ENCODE data around the gene TRIM21.
"Not testable (repeated sequence)": the region's sequence is repeated elsewhere in the genome, so short reads cannot be mapped to it uniquely, and the experiment has no call there.

Gene TRIM21

GRCh38 chr11:4393209-4393857, at the start of gene TRIM21:
Gene TRIM21 (minus strand): TSS chr11:4393702. CDS start chr11:4390409, 3,293 bp downstream.
- DNase-seq, result peak; percentile 91

DNA sequence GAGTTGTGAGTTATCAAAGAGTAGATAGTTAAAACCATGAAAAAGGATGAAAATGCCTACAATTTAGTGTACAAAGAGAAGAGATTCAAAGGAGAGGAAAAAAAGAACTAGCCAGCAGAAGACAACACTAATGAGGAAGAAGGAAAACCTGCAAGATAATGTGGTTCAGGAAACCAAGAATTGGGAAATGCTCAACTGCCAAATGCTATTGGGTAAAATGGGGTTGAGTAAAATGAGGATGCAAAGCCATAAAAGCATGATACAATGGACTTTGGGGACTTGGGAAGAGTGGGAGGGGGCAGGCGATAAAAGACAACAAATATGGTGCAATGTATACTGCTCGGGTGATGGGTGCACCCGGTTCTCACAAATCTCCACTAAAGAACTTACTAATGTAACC, 48.0 kb upstream of the TRIM21 start:
- DNase-seq, result no peak

GRCh38 chr11:4436411-4436810, 42.9 kb upstream of the TRIM21 start:
- no peak for DNase-seq

GRCh38 chr11:4433856-4434255, 40.4 kb upstream of the TRIM21 start:
- no peak for DNase-seq

DNA sequence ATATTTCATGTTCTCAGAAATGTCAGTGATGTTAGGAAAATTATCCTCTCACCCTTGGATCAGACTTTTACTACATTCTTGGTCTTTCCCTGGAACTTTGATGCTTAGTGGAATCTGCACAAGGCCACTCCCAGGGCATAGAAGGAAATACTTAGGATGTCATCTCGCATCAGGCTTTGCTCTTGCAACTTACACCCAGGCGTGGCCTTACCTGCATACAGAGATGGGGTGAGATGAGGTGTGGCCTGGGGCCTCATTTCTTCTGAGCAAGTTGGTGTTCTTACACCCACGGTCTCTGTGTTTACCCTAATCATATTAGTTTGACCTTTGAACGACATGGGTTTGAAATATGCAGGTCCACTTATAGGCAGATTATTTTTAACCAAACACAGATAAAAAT, 36.5 kb upstream of the TRIM21 start:
- DNase-seq, result no peak

DNA sequence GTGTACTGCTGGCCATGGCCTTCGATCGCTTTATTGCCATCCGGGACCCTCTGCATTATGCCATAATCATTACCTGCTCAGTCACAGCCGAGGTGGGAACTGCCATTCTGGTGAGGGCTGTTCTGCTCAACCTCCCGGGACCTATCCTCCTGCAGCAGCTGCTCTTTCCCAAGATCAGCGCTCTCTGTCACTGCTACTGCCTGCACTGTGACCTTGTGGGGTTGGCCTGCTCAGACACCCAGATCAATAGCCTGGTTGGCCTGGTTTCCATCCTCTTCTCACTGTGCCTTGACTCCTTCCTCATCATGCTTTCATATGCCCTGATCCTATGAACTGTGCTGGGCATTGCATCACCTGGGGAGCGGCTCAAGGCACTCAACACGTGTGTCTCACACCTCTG, 24.9 kb upstream of the TRIM21 start:
- no peak for DNase-seq

GRCh38 chr11:4416816-4417215, 23.3 kb upstream of the TRIM21 start:
- no peak for DNase-seq

DNA sequence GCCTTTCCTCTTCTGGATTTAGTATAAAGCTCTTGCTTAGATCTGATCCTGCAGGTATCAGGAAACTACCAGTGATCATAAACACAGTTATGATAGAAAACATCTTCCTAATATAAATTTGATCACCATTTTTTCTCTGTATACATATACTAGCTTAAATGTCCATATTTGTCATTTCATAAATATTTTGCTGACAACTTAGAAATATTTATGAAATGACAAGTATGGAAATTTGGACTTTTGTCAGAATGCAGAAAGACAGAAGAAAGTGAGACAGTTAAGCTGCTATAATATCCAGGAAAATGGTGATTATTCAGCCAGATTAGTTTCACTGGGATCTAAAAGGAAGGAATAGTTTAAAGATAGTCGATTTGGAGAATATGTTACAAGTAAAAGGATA, 22.8 kb upstream of the TRIM21 start:
- DNase-seq, result no peak

- not testable (repeated sequence) for DNase-seq
These were observed 12.7 kb upstream of the TRIM21 start for GRCh38 chr11:4406206-4406605.

DNA sequence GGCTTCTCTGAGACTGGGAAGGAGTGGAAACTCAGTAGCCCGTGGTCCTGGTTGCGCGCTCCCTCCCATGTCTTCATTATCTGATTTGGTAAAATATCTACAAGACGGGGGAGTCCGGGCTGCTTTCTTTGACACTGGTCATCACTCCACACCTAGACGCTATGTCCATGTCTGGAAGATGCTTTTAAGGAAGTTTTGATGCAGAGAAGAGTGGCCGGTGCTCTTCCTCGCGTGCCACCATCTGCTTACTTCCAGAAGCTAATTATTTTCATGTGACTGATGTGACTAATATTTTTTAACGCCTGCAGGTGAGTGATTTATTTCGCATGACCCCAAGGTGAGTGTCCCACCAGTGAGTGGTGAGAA, 339 bp upstream of the TRIM21 start:
- DNase-seq, result no peak

- DNase-seq, result no peak
These were observed 5.3 kb downstream of the TRIM21 start for GRCh38 chr11:4388221-4388620.

GRCh38 chr11:4385978-4386740, 7.3 kb downstream of the TRIM21 start:
- DNase-seq, result no peak

DNA sequence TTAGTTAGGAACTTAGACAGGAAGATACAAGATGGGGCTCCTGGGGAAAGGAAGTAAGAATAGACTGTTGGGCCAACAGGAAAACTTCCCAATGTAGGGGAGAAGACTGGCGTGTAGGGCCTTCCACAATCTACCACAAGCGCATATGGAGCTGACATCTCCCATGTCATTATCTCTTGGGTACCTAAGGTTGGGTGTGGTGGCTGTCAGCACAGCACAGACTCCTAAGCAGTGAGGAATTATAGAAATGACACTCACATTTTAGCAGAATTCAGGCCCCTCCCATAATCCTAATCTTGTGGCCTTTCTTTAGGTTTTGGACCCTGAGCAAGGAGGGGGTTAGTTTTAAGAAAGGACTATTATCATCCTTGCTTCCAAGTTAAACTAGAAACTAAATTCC, 11.6 kb downstream of the TRIM21 start:
- no peak for DNase-seq

DNA sequence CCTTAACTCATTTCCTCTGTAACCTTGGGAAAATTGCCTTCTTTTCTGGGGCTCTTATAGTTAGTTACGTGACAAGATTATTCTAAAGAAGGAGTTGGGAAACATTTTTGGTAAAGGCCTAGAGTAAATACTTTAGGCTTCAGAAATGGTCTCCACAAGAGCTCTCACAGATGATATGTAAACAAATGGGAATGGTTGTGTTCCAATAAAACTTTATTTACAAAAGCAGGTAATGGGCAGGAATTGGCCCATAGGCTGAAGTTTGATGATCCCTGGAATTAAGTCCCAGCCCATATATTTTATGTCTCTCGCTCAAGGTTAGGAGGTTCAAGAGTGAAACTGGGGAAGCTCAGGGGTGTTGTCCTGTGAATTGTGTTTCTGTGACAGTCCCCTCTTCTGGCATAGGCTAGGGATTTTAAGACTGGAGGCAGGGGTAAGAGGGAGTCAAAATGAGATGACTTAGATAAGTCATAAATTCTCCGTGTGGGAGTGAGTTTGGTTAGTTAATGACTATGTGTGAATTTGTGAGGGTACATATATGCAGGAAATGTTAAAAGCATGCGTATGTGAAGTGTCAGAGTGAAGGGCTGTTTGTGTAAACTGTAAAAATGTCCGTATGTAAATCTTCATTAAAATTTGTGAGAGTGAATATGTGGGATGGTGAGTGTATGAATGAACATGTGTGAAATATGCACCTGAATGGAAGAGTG, 17.9 kb downstream of the TRIM21 start:
- no peak for DNase-seq

- DNase-seq, result no peak
These were observed 23.3 kb downstream of the TRIM21 start for GRCh38 chr11:4370166-4370565.

DNA sequence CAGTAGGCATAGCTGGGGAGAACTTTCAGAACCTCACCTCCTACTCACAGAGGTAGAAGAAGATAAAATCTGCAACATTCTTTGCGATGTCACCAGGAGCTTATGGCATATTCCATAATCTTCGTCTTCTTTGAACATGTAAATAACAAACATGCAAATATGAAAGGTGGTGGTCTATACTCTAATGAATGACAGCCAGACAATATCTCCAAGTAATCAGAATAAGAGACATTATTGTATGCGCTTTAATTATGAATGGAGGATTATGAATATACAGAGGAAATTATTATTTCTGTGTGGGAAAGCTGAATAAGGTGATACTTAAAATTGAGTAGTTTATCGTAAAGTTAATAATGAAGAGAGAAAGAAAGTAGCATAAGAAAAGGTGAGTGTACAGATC, 25.2 kb downstream of the TRIM21 start, which contains the start of gene OR52B4:
Gene OR52B4, minus strand, starts transcription at position 101 of the 400 bp plus-strand sequence. Its CDS starts 91 bp downstream, at position 10.
- no peak for DNase-seq

DNA sequence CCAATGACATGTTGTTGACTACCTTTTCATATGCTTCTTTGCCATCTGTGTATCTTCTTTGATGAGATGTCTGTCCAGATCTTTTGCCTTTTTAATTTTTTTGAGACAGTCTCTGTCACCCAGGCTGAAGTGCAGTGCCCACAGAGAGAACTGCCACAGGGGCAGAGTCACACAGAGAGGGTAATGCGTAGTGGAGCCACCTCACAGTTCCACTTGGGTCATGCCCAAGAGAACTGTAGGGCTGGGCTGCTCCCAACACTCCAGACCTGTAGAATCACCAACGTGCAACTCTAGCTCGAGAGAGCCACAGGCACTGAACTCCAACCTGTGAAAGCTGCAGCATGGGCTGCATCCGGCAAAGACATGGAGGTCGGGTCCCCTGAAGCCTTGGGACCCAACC, 45.4 kb downstream of the TRIM21 start:
- DNase-seq, result not testable (repeated sequence)

- DNase-seq, result not testable (repeated sequence)
These were observed 48.1 kb downstream of the TRIM21 start for GRCh38 chr11:4345366-4345765.

All from stimulated activated CD4-positive, alpha-beta T cell treated with anti-CD3 and anti-CD28 coated beads, Interleukin-15, amount 100 ng/mL, for 24 hours (primary cell).